GM19468 (cell line): ENCODE results near the gene DR1.

Experiments
- ATAC-seq: cut with Tn5 transposase; IDR thresholded peaks from one replicate; pipeline ENCODE4 v1.9.1; 2021; ENCODE audit warnings: mild to moderate bottlenecking, moderate library complexity, moderate number of reproducible peaks; ENCODE audit not compliant: unreplicated experiment; ENCODE audit errors: extremely low read depth

DR1 gene

DNA sequence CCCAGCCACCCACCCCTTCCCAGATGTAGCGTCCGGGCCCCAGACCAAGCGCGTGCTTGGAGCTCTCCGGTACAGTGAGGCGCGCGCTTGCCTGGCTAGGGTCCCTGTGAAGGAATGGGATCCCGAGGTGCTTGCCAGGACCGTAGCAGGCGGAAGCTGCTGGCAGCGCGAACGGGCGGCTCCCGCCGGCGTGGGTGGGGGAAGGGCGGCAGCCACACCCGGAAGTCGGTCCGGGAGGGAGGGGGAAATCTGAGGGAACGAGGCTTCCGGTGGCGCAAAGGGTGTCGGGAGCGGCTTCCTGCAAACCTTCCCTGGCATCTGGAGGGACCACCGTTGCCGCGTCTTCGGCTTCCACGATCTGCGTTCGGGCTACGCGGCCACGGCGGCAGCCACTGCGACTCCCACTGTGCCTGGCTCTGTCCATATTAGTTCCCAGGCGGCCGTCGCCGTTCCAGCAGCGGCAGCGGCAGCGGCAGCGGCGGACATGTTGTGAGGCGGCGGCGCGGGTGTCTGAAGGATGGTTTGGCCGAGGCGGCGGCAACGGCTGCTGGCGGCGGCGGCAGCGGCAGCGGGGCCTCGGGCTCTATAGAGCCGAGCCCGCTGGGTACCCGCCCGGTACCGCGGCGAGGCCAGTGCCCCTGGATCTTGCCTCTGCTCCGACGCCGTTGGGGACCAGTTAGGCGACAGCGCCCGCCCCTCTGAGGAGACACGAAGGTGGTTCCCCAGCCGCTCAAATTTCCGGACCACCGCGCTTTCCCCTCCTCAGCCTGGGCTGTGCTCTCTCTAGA is at the start of gene DR1:
DR1 (plus strand) TSS at position 275 of the 788 bp plus-strand sequence. CDS start 739 bp downstream, outside the sequence.
- peak; percentile 44 for ATAC-seq

DNA sequence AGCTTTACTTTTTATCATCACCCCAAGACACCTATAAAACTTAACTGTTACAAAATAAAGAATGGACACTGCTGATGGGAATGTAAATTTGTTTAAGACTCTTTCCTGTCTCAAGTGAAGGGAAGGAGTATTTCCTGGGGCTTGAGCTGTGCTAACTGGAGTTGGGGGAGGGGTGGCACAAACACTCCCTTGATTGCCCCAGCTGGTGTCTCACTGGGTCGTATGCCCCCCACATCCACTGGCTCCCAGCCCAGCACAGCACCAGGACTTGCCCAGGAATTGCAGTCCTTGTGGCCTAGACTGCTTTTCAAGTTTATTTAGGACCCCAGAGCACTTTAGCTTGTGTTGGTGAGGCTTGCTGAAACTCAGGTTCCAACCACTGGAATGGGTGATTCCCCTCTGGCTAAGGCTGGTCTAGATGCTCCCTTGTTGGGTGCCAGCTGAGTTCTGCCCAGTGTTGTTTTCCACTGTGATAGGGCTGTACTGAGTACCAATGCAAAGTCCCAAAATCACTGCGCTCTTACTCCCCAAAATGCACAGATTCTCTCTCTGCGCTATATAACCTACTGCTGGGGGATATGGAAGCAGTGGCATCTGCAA is 49.1 kb upstream of the DR1 start:
- no peak for ATAC-seq

DNA sequence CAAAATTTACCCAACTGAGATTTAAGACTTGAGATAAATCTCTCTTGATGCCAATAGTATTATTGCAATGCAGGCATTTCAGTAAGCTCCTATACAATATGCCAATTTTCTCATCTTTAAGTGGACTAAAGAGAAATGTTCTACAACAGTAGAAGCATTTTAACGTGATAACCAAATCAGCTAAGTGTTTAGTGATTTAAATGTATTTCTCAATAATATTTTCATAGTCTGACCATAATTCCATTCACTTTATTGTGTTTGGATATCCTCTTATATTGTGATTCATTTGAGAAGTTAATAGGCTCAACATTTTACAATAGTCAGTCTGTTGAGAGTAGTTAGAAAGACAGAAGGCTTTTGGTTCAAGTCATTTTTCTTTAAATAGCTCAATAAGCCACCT is 44.6 kb upstream of the DR1 start:
- no peak for ATAC-seq

DNA sequence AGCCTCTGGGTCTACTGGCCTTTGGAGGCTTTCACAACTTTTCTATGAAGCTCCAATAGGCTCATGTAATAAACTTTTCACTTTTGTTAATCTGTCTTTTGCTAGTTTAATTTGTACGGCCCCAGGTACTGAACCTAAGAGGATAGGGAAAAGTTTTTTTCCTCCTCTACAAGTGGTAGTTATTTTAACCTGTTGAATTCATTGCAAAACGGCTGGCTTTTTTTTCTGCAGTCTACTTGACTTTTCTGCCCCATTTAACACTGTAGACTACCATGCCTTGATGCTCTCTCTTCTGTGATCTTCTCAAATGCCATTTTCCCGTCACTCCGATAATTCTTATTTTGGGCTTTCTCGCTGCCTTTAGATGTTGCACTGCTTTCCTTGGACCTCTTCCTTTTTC is 43.6 kb upstream of the DR1 start:
- ATAC-seq = no peak

DNA sequence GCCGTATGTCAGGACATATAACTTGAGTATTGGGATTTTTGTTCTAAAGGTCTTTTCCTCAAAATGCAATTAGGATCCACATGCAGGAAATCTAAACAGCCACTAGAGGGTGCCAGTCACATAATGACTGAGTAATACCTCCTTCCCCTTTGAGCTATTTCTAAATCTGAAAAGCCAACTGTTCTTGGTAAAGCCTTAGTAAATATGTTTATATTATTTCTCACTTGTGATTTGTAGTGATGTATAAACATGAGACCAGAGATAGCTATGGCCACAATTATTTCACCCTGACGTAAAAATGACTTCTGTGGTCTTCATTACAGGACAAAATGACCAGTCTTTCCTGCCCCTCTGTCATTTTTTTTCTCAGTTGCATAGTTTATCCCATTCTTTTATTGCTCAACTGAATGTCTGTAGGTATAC is 41.0 kb upstream of the DR1 start:
- no peak for ATAC-seq

DNA sequence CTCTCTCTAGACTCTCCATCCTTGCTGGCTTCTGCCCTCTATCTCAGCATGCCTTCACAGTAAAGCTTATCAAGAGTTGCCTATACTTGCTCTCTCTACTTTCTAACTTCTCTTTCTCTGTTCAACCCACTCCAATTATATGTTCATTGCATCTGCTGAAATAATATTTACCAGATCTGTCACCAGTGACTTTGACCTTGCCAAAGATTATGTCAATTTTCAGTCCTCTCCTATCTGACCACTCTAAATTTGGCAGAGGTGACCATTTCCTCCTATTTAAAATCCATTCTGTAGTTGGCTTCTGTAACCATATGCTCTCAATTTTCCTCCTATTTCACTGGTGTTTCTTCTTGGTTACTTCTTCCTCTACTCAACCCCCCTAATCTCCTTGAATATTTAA is 38.8 kb upstream of the DR1 start:
- ATAC-seq = no peak

DNA sequence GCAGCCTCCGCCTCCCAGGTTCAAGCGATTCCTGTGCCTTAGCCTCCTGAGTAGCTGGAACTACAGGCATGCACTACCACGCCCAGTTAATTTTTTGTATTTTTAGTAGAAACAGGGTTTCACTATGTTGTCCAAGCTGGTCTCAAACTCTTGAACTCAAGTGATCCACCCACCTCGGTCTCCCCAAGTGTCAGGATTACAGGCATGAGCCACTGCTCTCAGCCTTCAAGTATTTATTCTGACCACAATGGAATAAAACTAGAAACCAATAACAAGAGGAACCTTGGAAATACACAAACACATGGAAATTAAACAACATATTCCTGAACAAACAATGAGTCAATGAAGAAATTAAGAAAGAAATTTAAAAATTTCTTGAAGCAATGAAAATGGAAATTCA is 32.7 kb upstream of the DR1 start:
- no peak for ATAC-seq

DNA sequence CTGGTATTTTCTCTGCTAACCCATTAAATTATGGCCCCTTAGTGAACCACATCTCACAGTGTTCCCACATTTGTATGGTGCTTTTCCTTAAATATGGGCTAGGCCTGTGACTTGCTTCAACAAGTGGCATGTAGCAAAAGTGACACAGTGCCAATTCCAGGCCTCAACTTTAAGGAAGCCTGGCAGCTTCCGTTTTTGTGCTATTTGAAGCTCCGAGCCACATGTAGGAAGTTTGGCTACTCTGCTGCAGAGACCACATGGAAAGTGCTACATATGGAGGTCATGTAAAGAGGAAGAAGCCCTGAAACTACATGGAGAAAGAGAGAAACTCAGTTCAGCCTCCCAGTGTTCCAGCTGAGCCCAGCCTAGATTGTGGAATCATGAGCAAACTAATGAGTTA is 28.5 kb upstream of the DR1 start:
- no peak for ATAC-seq

DNA sequence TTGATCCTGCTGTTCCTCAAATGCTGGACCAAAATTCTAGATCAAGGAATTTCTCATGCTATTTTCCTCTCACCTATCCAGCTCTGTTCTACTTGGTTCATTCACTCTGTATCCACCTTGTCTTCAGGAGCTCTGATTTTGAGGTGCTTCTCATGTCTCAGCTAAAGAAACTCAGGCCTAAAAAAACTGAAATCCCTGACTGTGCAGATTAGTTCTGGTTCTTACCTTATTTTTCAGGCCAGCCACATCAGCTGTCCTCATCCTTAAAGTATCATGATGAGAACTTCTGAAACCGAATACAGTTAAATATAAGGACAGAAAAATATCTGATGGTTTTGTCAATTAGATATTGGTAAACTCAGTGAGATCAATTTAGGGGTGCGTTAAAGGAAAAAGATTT is 27.8 kb upstream of the DR1 start:
- no peak for ATAC-seq

DNA sequence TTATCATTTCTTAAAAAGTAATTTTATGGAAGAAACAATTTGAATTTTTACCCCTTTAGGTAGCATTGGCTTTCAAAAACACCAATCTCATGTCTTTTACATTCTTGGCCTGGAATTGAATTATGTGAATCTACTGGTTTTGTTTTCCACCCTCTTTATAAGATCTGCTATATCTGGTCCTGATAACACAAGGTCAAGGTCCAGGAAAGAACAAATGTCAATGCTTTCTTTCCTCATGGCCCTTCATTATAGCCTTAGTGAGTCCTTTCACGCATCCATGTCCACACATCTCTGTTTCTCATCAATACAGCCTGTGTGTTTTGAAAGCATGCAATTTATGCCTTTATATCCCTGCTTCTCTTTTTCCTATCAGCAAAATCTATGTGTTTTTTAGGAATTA is 24.0 kb upstream of the DR1 start:
- ATAC-seq = no peak

DNA sequence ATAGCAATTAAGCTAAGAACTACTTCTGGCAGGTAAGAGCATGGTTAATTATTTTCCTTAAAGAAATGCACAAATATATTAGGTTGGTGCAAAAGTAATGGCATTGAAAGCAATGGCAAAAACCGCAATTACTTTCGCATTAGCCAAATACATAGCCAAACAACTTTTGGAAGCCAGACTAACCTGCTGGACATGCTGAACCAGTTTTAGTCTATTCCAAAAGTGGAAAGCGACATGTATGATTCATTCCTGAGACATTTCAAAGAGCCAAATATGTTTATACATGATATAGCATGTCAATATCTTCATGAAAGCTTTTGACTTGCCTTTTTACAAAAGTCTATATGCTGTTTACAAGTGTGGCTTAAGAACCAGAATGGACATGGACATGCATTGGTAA is 23.4 kb upstream of the DR1 start:
- ATAC-seq = no peak

DNA sequence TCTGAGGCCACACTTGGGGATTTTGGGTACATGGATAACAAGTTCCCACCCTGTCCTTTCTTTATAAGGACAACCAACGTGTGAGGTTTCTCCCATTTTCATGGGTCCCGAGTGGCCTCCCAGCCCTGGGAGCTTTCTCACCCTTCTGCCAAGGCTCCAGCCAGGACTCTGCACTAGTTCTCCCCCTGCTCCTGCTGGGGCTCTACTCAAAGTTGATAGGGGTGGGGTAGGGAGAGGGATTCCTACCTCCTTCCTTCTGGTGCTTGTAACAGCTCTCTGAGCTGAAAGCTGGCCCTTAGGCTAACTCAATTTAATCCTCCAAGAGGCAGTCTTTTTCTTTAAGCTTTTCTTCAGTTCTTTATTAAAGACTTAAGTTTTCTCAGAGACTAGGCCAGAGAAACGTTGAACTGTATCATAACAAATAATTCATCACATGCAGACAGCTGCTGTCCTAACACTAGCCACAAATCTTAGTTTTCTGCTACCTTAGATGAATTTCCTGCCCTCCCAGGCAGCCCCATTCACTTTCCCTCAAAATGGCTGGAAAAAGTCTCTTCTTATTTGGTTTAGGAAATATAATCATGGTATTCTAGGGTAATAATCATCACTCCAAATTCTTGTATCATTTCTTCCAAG is 22.4 kb upstream of the DR1 start:
- no peak for ATAC-seq

DNA sequence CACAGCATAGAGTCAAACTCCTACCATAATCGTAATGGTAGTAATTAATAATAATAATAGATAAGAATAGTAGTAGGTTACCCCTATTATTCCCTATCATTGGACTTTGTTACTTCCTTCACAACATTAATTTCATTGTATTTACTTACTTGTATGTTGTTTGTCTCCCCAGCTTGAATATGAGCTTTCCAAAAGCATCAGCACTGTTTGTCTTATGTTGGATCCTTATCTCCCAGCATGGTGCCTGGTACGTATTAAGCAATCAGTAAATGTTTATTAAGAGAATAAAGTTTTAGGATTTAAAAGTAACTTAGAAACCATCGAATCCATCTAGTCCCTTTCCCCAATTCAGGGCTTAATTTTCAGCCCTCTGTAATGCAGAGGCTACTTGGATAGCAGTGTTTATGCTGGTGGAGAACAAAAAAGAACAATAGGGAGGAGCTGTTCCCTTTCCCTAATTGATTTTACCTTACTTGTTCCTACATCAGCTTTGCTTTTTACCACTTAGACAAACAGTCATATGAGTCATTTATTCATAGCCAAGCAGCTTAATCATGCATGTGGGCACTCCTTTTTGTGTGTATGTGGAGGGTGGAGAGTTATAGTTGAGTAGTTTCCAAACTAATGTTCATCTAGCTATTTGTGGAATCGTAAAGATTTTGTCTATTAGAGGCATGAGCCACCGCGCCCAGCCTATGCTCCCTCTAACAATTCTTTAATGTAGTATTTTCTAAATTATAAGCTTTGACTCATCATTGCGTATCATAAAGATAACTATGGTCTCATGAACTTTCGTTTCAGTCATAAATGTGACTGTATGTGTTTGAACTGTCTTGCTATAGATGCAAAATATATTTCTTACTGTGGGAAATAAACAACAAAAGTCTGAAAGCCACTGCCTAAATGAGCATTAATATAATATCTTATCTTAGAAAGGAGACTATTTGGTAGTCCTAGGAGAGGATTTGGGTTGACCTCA is 20.9 kb upstream of the DR1 start:
- no peak for ATAC-seq

DNA sequence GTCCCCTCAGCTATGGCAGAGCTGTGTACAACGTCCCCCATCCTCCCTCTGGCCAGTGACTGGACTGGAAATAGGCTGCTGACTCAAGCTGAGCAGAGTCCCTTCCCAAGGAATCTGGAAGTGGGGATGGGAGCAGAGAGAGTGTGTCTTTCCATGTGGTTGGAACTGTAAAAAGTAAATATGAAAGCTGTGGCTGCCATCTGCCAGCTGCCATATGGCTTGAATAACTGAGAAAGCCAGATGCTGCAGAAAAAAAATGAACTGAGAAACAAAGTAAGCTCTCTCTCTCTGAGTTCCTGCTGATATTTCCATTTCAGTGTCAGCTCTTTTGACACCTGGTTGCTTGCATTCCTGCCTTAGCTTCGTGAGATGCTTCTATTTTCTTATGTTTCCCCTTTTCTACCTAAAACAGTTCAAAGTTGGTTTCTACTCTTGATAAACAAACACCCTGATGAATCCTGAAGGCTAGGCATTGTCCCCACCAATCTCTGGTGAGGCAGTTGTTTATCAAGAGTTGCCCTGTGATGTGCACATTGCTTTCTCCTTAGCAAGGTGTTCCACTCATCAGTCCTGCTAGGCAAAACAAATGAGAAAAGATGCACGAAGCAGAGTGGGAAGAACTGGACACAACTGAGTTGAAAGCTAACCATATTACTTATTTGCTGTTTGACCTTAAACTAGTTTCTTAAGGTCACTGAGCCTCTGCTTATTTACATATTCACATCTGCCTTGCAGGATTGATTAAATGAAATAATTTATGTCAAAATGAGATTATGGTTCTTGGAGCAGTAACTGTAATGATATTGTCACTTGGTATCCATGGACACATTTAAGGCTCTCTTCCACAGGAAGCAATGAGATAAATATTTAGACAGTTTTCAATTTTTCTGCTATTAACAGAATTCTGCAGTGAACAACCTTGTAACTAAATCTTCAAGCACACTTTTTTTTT is 16.6 kb upstream of the DR1 start:
- ATAC-seq = peak; percentile 78

DNA sequence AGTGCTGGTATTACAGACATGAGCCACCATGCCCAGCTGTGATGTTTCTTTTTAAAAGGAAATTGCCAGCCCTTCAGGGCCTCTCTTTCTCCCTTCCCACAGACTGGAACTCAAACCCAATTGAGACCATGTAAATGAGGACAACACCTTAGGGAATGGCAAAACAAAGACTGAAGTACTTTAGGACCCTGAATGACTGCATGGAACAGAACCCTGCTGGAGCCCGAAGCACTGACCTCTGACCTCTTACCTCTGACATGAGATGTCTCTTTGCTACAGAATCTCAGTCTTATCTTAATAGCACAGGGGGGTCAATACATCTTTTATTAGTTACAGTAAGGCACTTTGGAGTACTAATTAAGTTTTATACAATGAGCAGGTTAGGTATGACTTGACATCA is 15.5 kb upstream of the DR1 start:
- ATAC-seq = no peak

DNA sequence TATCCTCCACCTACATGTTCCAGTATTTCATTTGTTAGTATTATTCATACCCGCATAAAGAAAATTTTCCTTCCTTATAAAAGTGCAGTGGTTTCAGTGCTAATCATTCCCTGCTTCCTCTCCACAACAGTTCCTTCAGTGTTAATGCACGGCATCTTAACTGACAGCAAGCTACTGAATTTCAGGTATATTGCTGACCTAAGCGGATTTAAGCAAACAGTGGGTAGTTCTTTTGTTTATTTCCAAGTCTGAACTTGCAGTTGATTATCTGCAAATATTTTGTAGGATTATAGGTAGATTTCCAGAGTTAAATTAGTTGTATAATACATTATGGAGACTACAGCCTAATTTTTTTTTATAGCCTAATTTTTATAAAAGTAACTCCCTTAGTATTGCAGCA is 15.1 kb upstream of the DR1 start:
- no peak for ATAC-seq

DNA sequence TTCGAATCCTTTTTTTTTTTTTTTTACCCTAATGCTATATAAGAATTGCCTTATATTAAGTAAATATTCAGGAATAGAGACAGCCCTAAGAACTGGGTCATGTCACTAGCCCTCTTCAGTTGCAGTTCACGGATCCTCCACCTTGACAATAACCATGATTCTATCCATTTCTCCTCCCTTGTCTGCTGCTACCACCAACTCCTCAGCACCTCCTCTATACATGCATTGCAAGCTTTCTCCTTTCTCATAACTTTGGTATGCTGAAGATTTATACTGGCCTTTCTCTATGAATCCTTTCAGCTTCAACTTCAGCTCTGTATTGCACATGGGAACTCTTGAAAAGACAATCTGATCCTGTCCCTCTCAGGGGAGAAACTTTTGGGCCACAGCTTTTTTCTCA is 14.3 kb upstream of the DR1 start:
- ATAC-seq = no peak

DNA sequence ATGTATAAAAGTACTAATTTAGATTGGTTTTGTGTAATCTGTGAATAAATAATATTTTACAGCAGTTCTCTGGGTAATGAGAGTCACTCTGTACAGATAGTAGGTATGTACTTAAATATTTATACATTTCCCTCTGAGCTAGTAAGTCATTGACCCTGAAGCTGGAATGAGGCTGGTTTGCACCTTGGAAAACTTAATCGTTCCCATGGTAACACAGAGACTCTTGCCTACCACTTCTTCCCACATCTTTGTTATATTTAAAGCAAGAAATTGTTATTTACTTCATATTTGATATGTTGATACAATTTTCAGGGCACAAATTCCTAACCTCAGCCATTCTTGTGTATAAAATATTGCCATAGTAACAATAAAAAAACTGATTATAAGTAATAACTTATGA is 13.3 kb upstream of the DR1 start:
- no peak for ATAC-seq

DNA sequence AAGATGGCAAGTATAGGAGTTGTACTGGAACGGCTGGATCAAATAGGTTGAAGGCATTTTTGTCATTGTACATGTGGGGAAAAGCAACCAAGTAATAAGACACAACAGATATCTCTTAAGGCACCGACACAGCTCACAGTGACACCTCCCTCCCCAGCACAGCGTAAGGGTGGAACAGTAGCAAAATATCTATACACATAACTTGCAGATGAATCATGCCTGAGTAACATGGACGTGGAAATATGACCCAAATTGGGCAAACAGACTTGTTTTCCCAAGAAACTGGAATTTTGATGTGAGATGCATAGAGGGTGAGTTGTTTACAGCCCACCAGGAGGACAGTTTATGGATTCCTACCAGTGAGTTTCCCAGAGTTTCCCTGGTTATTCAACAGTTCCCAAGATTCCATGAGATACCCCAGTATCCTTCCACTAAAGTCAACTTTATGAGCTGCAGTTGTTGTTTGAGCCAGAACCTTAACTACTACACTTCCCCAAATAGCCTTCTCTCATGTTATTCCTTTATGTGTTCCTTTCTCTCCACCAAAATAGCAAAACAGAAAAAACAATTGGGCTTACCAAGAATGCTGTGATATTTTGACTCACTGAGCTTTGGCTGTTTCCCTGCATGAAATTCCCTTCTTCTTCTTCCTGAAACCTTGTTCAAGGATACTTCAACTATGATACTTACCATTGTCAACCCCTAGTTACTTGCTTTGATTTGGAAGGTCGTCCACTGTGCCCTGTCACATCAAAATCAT is 7.1 kb upstream of the DR1 start:
- no peak for ATAC-seq
